C4-2B (cell line): ENCODE measurements around the gene MNT.

Source experiments
- ZFX ChIP-seq: fragments of 450-650 bp; IDR thresholded peaks from 2 replicates; pipeline ENCODE4 v1.6.1; 2017
- TF ChIP-seq, protein P1 (sequence below): fragments of 450-650 bp; conservative IDR thresholded peaks from 2 replicates; pipeline ENCODE4 v1.5.1; 2017; ENCODE audit warnings: mild to moderate bottlenecking

DNA sequence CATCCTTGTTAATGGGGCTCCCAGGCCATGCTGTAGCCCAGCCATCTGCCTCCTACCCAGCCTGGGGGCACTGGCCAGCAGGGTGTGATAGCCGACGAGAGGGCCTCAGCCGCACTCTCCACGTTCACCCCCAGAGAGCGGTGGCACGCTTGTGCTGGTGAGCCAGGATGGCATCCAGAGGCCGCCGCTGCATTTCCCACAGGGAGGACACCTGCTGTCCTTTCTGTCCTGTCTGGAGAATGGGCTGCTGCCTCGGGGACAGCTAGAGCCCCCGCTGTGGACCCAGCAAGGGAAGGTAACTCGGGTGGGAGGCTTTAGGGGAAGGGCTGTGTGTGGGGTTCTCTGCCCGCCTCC is 36.1 kb downstream of the MNT start:
- TF ChIP-seq, protein P1, sequence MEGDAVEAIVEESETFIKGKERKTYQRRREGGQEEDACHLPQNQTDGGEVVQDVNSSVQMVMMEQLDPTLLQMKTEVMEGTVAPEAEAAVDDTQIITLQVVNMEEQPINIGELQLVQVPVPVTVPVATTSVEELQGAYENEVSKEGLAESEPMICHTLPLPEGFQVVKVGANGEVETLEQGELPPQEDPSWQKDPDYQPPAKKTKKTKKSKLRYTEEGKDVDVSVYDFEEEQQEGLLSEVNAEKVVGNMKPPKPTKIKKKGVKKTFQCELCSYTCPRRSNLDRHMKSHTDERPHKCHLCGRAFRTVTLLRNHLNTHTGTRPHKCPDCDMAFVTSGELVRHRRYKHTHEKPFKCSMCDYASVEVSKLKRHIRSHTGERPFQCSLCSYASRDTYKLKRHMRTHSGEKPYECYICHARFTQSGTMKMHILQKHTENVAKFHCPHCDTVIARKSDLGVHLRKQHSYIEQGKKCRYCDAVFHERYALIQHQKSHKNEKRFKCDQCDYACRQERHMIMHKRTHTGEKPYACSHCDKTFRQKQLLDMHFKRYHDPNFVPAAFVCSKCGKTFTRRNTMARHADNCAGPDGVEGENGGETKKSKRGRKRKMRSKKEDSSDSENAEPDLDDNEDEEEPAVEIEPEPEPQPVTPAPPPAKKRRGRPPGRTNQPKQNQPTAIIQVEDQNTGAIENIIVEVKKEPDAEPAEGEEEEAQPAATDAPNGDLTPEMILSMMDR, result no peak
- no peak for TF ChIP-seq ZFX
